ENCODE results near the gene NEO1.

The NEO1 gene

DNA sequence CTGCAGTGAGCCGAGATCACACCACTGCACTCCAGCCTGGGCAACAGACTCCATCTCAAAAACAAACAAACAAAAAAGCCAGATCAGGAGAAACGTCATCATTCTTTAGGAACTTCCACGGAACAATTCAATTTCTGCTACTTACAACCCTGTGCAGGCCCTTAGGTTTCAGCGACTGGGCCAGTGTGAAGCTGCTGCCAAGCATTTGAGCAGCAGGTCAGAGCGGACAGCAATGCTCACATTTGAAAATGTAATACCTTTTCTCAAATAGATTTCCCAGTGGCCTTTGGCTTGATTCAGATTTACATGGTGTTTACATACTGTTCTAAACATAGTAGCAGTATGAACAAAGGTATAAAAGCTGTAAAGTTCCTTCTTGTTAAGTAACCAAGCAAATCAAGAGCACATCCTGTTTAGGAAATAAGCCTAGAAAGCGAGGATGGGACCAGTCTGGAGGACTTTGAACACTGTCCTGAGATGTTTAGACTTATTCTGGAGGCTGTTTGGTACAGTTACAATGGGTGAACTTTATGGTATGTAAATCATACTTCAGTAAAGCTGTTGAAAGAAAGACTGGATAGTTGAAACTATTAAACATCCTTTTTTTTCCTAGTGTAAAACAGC is 175.3 kb downstream of the NEO1 start:
- no peak for DNase-seq

DNA sequence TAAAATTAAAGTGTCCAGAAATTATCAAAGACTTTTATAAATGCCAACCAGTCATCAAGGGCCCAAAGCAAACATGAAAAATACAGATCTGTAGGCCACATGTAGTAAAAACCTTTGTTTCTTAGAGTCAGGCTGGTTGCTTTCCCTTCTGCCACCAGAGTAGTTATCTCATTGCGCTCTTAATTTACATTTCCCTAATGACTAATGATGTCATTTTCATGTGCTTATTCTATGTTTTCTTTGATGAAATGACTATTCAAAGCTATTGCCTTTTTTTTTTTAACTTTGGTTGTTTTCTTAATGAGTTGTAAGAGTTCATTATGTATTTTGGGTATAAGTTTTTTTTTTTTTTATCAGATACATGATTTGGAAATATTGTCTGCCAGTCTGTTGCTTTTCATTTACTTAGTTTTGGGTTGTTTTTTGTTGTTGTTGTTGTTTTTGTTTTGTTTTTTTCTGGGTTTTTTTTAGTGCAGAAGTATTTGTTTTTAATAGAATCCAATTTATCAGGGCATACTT is 175.9 kb downstream of the NEO1 start:
- DNase-seq = no peak

GRCh38 chr15:73231661-73232419 is 179.6 kb downstream of the NEO1 start:
- DNase-seq = no peak

- DNase-seq = no peak
These were observed 180.5 kb downstream of the NEO1 start for GRCh38 chr15:73232776-73233175.

DNA sequence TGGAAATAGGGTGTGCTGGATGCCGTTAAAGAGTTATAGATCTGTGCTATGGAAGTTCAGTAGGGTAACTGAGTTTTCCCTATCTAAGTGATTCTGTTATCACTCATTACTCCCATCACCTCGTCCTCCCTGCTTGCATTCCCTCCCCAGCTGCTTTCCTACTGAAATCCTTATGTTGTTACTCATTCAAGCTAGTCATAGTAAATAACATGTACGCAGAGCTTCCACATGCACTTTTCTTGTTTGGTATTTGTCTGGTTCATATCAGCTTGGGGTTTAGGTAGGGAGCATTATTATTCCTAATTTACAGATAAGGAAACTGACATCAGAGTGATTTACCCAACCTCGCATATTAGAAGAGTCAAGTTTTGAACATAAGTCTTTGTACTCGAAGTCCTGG is 181.4 kb downstream of the NEO1 start:
- no peak for DNase-seq

DNA sequence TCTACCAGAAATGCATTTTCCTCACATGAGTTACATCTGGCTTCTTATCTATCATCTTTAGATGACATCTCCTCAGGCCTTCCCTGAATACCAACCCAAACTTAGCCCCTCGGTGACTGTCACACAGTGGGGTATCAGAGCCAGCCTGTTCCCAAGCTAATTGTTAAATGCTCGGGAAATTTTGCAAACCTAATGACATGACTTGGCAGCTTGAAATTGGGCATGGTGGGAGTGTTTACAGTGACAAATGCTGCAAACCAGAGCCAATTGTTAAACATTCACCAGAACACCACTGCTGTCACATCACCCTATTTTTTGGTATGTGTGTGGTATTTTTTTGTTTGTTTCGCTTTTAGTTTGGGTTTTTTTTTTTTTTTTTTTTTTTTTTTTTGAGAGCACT is 185.6 kb downstream of the NEO1 start:
- DNase-seq = no peak

GRCh38 chr15:73239564-73240215 is 187.4 kb downstream of the NEO1 start:
- DNase-seq = no peak

DNA sequence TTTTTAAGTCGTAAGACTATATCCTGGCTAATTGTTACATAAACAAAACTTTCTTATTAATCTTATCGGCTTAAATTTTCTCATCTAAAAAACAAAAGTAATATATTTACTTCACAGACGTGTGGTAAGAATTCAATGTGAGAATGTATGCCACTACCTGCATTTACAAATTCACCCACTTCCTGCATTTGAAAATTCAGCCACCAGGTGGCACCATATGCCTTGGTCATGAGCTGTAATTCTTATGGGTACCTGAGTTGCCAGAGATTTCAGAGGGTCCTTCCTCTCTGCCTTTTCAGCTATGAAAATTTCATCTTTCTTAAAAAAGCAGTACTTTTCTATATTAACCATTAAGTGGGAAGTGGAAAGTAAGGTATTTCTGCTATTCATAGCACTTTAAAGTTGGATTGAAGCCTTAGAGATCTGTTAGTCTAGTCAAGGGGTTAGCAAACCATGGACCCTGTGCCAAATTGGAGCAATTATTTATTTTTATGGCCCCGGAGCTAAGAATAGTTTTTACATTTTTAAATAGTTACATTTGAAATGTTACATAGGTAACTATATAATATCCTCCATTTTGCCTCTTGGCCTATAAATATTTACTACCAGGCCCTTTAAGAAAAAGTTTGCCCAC is 188.7 kb downstream of the NEO1 start:
- DNase-seq = peak; percentile 81

GRCh38 chr15:73244333-73244732 is 192.1 kb downstream of the NEO1 start:
- no peak for DNase-seq

DNA sequence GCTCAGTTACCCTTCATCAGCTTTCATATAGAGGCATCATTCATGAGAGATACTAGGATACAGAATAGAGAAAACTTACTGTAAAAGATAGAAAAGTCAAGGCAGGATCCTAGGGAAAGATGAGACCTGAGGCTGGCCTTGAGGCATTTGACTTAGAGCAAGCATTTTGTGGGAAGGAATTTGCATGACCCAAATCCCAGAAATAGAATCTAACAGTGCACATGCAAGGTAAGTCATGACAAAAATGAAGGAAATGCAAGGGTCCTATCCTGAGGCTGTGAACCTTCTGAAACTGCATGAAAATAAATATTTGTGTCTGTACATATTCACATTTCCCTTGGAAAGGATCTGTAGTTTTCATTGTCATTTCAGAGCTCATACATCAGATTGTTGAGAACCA is 194.2 kb downstream of the NEO1 start:
- DNase-seq = no peak

DNA sequence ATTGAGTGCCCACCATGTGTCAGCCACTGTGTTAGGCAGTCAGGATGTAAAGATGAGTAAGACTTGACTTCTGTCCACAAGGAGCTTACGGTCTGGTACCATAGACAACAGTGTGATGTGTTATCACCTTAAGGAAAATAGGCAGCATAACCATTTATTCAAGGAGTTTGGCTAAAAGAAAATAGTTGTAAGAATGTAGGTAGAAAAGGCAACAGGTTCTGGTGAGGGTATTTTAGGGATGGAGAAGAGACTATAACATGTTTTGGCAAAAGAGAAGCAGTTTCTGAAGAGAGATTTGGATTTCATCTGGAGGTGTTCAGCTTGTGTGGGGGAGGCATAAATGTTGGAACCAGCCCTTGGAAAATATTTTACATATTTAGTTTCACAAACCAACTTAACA is 194.6 kb downstream of the NEO1 start:
- no peak for DNase-seq

- no peak for DNase-seq
These were observed 195.1 kb downstream of the NEO1 start for GRCh38 chr15:73247331-73247730.

DNA sequence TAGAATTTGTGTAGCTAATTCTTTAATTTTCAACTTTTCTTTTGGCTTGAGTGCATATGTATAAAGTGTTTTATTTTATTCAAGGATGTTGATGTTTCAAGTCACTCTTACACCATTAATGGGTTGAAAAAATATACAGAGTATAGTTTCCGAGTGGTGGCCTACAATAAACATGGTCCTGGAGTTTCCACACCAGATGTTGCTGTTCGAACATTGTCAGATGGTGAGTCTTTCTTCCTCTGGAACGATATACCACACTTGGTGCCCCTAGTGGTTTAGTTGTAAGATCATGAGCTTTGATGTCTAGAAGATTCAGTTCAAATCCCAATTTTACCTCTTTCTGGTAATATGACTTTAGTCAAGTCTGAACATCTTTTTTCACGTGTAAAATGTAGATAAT is 197.2 kb downstream of the NEO1 start:
- DNase-seq = no peak

GRCh38 chr15:73254598-73254997 is 202.3 kb downstream of the NEO1 start:
- DNase-seq = no peak

- no peak for DNase-seq
These were observed 206.2 kb downstream of the NEO1 start for GRCh38 chr15:73258271-73259108.

- DNase-seq = no peak
These were observed 212.6 kb downstream of the NEO1 start for GRCh38 chr15:73264881-73265280.

DNA sequence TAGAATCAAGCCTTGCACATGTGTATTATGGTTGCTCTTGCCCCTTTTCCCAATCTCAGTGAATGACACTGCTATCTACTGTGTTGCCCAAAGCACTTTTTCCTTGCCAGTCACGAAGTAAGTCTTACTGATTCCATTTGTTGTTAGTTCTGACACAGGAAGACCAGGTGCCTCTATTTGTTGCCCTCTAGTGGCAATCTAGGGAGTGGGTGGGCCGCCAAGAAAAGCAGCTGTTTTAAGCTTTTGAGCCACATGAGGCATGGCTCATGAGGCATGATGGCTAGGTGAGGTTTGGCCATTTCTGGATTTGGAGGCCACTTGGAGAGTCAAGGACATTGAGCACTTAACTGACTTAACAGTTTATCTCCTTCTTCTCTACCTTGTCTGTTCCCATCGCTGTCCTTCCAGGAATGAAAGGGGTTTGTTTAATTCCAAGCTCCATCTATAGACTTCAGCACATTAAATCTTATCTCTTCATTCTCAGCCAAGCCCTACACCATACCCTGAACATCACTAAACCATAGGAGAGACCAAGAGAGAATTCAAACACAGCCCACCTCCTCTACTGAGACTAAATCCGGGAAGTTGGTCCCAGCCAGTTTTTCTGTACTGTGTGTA is 213.4 kb downstream of the NEO1 start:
- peak; percentile 58 for DNase-seq

DNA sequence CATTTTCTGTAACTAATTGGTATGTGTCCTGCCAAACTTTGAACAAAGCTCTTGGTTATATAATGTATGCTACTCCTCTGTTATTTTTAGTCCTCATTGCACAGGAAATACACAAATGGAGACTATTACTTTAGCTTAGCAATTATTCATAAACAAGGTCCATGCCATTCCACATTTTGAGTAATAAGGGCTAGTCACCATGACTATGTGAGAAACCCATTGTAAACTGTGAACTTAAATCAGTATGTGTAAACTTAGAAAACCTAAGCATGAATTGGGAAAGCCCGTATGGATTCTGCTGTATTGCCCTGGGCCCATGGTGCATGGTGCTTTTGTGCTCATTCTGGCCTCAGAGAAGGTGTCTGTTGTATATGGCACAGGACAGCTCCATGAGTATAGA is 216.2 kb downstream of the NEO1 start:
- no peak for DNase-seq

GRCh38 chr15:73270366-73271097 is 218.3 kb downstream of the NEO1 start:
- DNase-seq = no peak

DNA sequence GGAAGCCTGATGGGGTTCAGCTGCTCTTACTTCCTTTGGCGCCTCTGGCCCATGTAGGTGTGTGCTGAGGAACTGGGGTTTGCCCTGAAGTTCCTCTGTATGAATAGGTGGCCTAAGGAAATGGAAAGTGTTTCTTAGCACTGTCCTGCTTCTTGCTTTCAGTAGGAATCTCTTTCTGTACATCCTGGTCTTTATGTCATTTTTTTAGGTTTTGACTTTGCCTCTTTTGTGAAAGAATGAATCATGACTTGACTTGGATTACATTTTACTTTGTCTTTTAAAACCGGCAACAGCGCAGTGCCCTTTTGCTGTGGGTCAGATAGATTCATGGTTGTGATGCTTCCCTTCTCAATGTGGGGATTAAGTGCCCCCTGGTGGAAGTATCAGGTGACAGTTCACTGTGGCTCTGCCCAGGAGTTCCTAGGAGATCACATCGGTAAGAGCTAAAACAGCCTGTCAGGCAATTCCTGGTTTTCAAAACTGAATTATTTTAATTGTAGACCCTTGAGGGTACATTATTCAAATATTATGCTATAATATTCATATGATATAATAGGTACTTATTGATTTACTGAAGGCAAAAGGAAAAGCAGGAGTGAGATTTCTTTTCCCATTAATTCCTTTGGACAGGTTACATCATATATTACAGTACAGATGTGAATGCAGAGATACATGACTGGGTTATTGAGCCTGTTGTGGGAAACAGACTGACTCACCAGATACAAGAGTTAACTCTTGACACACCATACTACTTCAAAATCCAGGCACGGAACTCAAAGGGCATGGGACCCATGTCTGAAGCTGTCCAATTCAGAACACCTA is 221.1 kb downstream of the NEO1 start:
- peak; percentile 50 for DNase-seq

Data from activated naive CD4-positive, alpha-beta T cell treated with Interleukin-2 at 50 U/mL for 16 hours (primary cell).